BE2C (cell line): ENCODE results near the gene INAFM2.

Source experiments
- DNase-seq: peaks from one replicate; pipeline ENCODE4 v3.0.0-alpha.2; 2020
- H3K27me3 ChIP-seq: fragments of 250-450 bp; sonication (Bioruptor Pico); 2 replicates; pipeline ENCODE4 v1.5.1; 2020; ENCODE audit warnings: mild to moderate bottlenecking
- H3K36me3 ChIP-seq: fragments of 250-450 bp; sonication (Bioruptor Pico); 2 replicates; pipeline ENCODE4 v1.5.1; 2020; ENCODE audit warnings: mild to moderate bottlenecking
- H3K4me1 ChIP-seq: fragments of 250-450 bp; sonication (Bioruptor Pico); 2 replicates; pipeline ENCODE4 v1.5.1; 2020
- H3K4me3 ChIP-seq: 2 replicates; pipeline ENCODE4 v1.5.1; 2011; ENCODE audit warnings: low read depth, low read length
- H3K9me3 ChIP-seq: fragments of 250-450 bp; sonication (Bioruptor Pico); 2 replicates; pipeline ENCODE4 v1.5.1; 2020
- TF ChIP-seq, protein P1 (sequence below): IDR thresholded peaks from 2 replicates; pipeline ENCODE4 v1.5.1; 2012; ENCODE audit warnings: mild to moderate bottlenecking, low read depth, low read length

INAFM2 gene

DNA sequence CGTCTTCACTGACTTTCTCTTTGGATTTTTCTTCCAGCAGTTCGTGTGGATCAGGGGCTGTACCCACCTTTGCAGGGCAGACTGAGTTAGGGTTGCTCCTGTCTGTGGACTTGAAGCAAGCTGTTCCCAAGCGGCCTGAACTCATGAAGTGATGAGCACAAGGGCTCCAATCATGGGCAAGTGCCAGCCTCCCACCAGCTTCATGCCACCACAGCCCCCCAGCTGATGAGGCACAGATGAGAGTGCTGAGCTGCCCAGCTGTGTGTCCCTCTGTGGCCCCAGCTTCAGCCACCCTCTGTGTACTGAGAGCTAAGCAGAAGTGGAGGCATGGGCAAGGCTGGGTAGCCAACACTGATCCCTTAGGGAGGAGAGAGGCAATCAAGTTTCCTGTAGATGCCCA, 12.5 kb upstream of the INAFM2 start:
- Histone ChIP-seq H3K9me3 (no peaks in the 10 kb centered on the region), H3K36me3 (no peaks in the 10 kb centered on the region), H3K4me3 (no peak overlapping the region)

DNA sequence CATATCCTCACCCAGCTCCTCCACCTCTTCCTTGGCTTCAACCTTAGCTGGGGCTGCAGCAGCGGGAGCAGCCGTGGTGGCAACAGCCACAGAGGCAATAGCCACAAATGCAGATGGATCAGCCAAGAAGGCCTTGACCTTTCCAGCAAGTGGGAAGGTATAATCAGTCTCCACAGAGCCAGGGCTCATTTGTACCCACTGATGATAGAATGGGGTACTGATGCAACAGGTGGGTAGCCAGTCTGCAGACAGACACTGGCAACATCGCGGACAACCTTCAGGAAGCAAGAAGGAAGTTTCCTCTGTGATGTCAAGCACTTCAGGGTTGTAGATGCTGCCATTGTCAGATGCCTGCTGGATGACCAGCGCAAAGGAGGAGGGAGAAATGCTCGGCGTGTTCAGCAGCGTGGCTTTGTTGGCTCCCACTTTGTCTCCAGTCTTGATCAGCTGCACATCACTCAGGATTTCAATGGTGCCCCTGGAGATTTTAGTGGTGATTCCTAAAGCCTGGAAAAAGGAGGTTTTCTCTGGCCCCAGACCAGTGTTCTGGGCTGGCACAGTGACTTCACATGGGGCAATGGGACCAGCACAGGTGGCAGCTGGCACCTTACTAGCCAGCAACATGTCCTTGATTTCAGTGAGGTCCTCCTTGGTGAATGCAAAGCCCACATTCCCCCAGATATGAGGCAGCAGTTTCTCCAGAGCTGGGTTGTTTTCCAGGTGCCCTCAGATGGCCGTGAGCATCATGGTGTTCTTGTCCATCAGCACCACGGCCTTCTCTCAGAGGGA, 10.9 kb upstream of the INAFM2 start:
- no peaks in the 10 kb centered on the region for H3K4me1 ChIP-seq
- DNase-seq = no peak
- no peaks in the 10 kb centered on the region for H3K36me3 ChIP-seq
- TF ChIP-seq, protein P1, sequence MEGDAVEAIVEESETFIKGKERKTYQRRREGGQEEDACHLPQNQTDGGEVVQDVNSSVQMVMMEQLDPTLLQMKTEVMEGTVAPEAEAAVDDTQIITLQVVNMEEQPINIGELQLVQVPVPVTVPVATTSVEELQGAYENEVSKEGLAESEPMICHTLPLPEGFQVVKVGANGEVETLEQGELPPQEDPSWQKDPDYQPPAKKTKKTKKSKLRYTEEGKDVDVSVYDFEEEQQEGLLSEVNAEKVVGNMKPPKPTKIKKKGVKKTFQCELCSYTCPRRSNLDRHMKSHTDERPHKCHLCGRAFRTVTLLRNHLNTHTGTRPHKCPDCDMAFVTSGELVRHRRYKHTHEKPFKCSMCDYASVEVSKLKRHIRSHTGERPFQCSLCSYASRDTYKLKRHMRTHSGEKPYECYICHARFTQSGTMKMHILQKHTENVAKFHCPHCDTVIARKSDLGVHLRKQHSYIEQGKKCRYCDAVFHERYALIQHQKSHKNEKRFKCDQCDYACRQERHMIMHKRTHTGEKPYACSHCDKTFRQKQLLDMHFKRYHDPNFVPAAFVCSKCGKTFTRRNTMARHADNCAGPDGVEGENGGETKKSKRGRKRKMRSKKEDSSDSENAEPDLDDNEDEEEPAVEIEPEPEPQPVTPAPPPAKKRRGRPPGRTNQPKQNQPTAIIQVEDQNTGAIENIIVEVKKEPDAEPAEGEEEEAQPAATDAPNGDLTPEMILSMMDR = no peak
- H3K27me3 ChIP-seq = no peaks in the 10 kb centered on the region
- H3K9me3 ChIP-seq = no peaks in the 10 kb centered on the region
- H3K4me3 ChIP-seq = no peak overlapping the region

More for the DNA sequence above, 12.5 kb upstream of the INAFM2 start:
- no peaks in the 10 kb centered on the region for H3K27me3 ChIP-seq
- TF ChIP-seq, protein P1 = no peak
- no peaks in the 10 kb centered on the region for H3K4me1 ChIP-seq
- DNase-seq = no peak

DNA sequence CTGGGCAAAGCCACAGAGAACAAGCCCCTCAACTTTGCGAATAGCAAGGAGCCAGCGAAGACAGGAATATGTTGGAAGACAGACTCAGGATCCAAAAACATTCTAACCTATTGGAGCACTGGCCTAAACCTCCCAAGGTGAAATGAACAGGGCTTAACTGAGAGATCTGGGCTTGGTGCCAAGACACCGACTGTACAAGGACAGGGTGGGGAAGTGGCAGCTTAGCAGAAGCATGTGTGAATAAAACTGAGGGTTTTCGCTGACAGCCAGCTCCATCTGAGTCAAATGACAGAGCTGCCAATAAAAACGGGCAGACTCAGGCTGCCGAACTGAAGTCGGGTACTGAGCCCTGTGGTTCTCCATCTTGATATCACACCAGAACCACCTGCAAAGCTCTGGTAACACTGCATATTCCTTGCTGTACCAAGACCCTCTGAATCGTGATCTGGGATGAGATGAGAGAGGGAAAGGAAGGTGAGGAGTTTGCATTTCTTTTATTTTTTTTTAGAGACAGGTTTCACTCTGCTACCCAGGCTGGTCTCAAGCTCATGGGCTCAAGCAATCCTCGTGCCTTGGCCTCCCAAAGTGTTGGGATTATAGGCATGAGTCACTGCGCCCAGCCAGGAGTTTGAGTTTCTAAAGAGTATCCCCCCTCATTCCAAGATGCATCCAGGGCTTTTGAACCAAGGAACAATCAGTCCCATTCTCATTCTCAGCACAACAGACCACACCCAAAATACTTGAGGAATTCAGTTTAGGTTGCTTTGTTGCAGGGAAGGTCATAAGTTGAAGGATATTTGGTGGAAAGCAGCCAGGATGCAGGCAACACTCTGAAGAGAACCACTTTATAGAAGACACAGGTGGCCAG, 9.7 kb upstream of the INAFM2 start:
- TF ChIP-seq, protein P1 = no peak
- no peaks in the 10 kb centered on the region for H3K27me3 ChIP-seq
- no peak overlapping the region for H3K4me3 ChIP-seq
- H3K9me3 ChIP-seq = no peaks in the 10 kb centered on the region
- no peaks in the 10 kb centered on the region for H3K4me1 ChIP-seq
- DNase-seq = peak; percentile 53
- no peaks in the 10 kb centered on the region for H3K36me3 ChIP-seq

DNA sequence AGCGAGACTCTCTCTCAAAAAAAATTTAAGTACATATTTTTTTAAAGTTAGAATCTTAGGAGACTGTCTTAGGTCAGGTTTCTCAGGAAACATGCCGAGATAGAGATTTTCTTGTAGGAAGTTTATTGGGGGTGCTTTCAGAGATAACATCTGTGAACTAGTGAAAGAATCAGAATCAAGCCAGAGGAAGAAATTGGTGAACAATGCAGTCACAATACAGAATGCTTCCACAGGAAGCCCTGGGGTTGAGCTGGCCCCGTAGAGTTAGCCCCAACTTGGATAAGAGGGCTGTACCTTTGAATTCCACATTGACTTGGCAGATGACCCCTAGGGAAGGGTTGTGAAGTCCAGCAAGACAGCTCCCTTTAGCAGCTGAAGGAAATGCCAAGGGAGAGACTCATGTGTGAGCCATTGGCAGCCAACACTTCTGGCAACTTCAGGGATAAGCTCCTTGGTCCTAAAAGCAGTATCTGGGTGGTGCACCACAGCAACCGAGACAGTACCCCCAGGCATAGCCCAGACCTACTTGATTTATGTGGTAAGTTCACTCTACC, 8.7 kb upstream of the INAFM2 start:
- no peaks in the 10 kb centered on the region for H3K4me1 ChIP-seq
- no peaks in the 10 kb centered on the region for H3K27me3 ChIP-seq
- no peaks in the 10 kb centered on the region for H3K36me3 ChIP-seq
- no peaks in the 10 kb centered on the region for H3K9me3 ChIP-seq
- DNase-seq = no peak
- TF ChIP-seq, protein P1 = no peak
- no peak overlapping the region for H3K4me3 ChIP-seq

DNA sequence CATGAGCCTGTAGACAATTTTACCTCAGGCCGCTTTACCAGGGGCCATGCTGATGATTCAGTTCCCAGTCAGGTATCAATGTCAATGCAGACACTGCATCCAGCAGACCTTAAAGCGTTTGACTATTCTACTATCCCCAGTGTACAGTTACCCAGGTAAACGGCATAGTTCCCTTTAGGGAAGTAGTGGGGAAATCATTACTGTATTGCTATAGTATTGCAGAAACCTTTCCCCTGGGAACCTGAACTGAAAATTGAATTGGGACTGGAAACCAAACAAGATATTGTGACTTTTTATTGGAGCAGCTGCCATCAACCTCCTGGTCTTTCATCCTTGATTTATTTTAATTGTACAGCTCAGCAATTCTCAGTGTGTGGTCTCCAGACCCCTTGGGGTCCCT, 6.6 kb upstream of the INAFM2 start:
- Histone ChIP-seq H3K36me3 (no peaks in the 10 kb centered on the region), H3K9me3 (no peaks in the 10 kb centered on the region), H3K4me3 (no peak overlapping the region), H3K27me3 (no peaks in the 10 kb centered on the region), H3K4me1 (peaks cover 4% of the 10 kb centered on the region)
- TF ChIP-seq, protein P1 = no peak
- no peak for DNase-seq

DNA sequence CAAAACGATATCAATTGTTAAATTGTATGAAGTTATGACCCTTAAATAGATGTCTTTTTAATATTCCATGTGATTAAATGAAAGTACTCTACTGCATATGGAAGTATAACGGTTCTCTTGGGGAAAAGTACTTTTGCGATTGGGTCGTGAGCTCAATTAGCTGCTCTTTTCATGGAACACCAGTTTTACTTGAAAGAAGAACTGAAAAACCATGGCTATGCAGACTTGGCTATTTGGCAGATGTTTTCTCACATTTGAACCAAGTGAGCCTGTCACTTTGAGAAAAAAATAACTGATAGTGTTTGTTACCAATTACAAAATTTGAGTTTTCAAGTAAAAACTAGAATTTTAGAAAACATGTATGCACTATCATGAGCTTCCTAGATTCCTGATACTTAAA, 5.9 kb upstream of the INAFM2 start:
- no peaks in the 10 kb centered on the region for H3K9me3 ChIP-seq
- H3K4me3 ChIP-seq = no peak overlapping the region
- peaks cover 4% of the 10 kb centered on the region for H3K4me1 ChIP-seq
- H3K27me3 ChIP-seq = no peaks in the 10 kb centered on the region
- DNase-seq = no peak
- no peaks in the 10 kb centered on the region for H3K36me3 ChIP-seq
- TF ChIP-seq, protein P1 = no peak
